GM06990 (cell line): Measurements from ENCODE around the gene TMEM212.
"Not testable (repeated sequence)": the region's sequence is repeated elsewhere in the genome, so short reads cannot be mapped to it uniquely, and the experiment has no call there.

Experiments used
- DNase-seq: peaks from one replicate; pipeline ENCODE4 v3.0.0-alpha.2; 2011; ENCODE audit not compliant: insufficient read length; ENCODE audit errors: extremely low read depth
- H3K27me3 ChIP-seq: replicated peaks from 2 replicates; pipeline ENCODE4 v1.6.0; 2011; ENCODE audit warnings: low read length; ENCODE audit not compliant: control insufficient read depth, insufficient read depth
- H3K36me3 ChIP-seq: 2 replicates; pipeline ENCODE4 v1.5.1; 2011; ENCODE audit warnings: low read length; ENCODE audit not compliant: control insufficient read depth, insufficient read depth
- H3K4me3 ChIP-seq: replicated peaks from 2 replicates; pipeline ENCODE4 v1.5.1; 2011; ENCODE audit warnings: low read depth, mild to moderate bottlenecking, control low read depth, low read length
- CTCF ChIP-seq: IDR thresholded peaks from 2 replicates; pipeline ENCODE4 v1.5.1; 2011; ENCODE audit warnings: low read length, control low read depth, mild to moderate bottlenecking, inconsistent platforms; ENCODE audit not compliant: insufficient read depth, poor library complexity, severe bottlenecking

The TMEM212 gene

GRCh38 chr3:171813897-171814460 lies 29.2 kb upstream of the TMEM212 start:
- DNase-seq: no peak
- H3K36me3 ChIP-seq: no peaks in the 10 kb centered on the region
- H3K4me3 ChIP-seq: no peak overlapping the region
- no peaks in the 10 kb centered on the region for H3K27me3 ChIP-seq
- peak; percentile 19 for TF ChIP-seq CTCF

- H3K36me3 ChIP-seq, H3K27me3 ChIP-seq: not testable (repeated sequence)
These were observed 28.5 kb upstream of the TMEM212 start for GRCh38 chr3:171814662-171815061.

GRCh38 chr3:171815973-171816595 lies 27.1 kb upstream of the TMEM212 start:
- H3K4me3 ChIP-seq: no peak overlapping the region
- no peaks in the 10 kb centered on the region for H3K27me3 ChIP-seq
- DNase-seq: no peak
- TF ChIP-seq CTCF: no peak
- H3K36me3 ChIP-seq: no peaks in the 10 kb centered on the region

More at GRCh38 chr3:171814662-171815061, 28.5 kb upstream of the TMEM212 start:
- H3K4me3 ChIP-seq, DNase-seq: not testable (repeated sequence)

GRCh38 chr3:171817074-171817800 lies 25.9 kb upstream of the TMEM212 start:
- no peak overlapping the region for H3K4me3 ChIP-seq
- no peaks in the 10 kb centered on the region for H3K36me3 ChIP-seq
- H3K27me3 ChIP-seq: no peaks in the 10 kb centered on the region
- no peak for TF ChIP-seq CTCF
- no peak for DNase-seq

- TF ChIP-seq CTCF: no peak
- no peaks in the 10 kb centered on the region for H3K36me3 ChIP-seq
- H3K27me3 ChIP-seq: no peaks in the 10 kb centered on the region
- no peak overlapping the region for H3K4me3 ChIP-seq
- DNase-seq: no peak
These were observed 22.1 kb upstream of the TMEM212 start for GRCh38 chr3:171821044-171821443.

GRCh38 chr3:171821778-171822358 lies 21.3 kb upstream of the TMEM212 start:
- Histone ChIP-seq H3K36me3 (no peaks in the 10 kb centered on the region), H3K4me3 (no peak overlapping the region), H3K27me3 (no peaks in the 10 kb centered on the region)
- no peak for TF ChIP-seq CTCF
- DNase-seq: no peak
